Tibial artery (tissue), 4 donors: Measurements from ENCODE around the gene EYS.
"Not testable (repeated sequence)": the region's sequence is repeated elsewhere in the genome, so short reads cannot be mapped to it uniquely, and the experiment has no call there.

ENCODE experiments used
- DNase-seq, 2 donors: peaks; one replicate each; pipeline ENCODE4 v3.0.0-alpha.2; 2019
- H3K27ac ChIP-seq, 2 donors: fragments of 200-600 bp; sonication (generic) in 1 of 2; 1 replicate in 1 of 2; 2 replicates in 1 of 2; pipeline ENCODE4 v1.5.1; 2018 to 2019; ENCODE audit warnings: mild to moderate bottlenecking in 1 of 2
- H3K27me3 ChIP-seq, 2 donors: fragments of 200-600 bp; sonication (generic) in 1 of 2; one replicate each; pipeline versions ENCODE4 v1.5.1 to v1.6.0; 2016 to 2019
- H3K36me3 ChIP-seq, 3 donors: fragments of 200-600 bp; sonication (generic) in 2 of 3; one replicate each; pipeline ENCODE4 v1.5.1; 2016 to 2019; ENCODE audit warnings: mild to moderate bottlenecking in 2 of 3
- H3K4me1 ChIP-seq, 4 donors: fragments of 200-600 bp; sonication (generic) in 2 of 4; 1 replicate in 3 of 4; 2 replicates in 1 of 4; pipeline ENCODE4 v1.5.1; 2016 to 2019
- H3K4me3 ChIP-seq, 2 donors: fragments of 200-600 bp; sonication (generic) in 1 of 2; 1 replicate in 1 of 2; 2 replicates in 1 of 2; pipeline ENCODE4 v1.5.1; 2018 to 2019; ENCODE audit warnings: mild to moderate bottlenecking in 2 of 2
- H3K9me3 ChIP-seq, 3 donors: fragments of 200-600 bp; sonication (generic) in 1 of 3; one replicate each; pipeline ENCODE4 v1.5.1; 2016 to 2019
- CTCF ChIP-seq, 2 experiments: fragments of 200-600 bp in 1 of 2; fragments of 450-650 bp in 1 of 2; IDR thresholded peaks; one replicate each; pipeline ENCODE4 v1.5.1; 2017 to 2019; ENCODE audit warnings: antibody characterized with exemption in 2 of 2, mild to moderate bottlenecking in 1 of 2, moderate library complexity in 1 of 2
- intact Hi-C: fragments of 100-400 bp; cut with DNase I; formaldehyde crosslinking; loops from one replicate; pipeline ENCODE4 v1.15.0; 2023; ENCODE audit warnings: low total_unique reads

The EYS gene

GRCh38 chr6:65570340-65570739 is 136.7 kb downstream of the EYS start:
- Histone ChIP-seq H3K4me3 (no peak overlapping the region), H3K9me3 (no peaks in the 10 kb centered on the region)
- intact Hi-C loops: no loop called here

GRCh38 chr6:65569505-65569904 is 137.5 kb downstream of the EYS start:
- Histone ChIP-seq H3K27me3 (no peaks in the 10 kb centered on the region), H3K4me3 (no peak overlapping the region), H3K36me3 (no peaks in the 10 kb centered on the region), H3K4me1 (no peaks in the 10 kb centered on the region), H3K27ac (no peak overlapping the region), H3K9me3 (no peaks in the 10 kb centered on the region)
- TF ChIP-seq CTCF (IDR thresholded peaks at IDR 0.05): no peak
- DNase-seq: no peak
- intact Hi-C loops: no loop called here

More at GRCh38 chr6:65570340-65570739, 136.7 kb downstream of the EYS start:
- Histone ChIP-seq H3K36me3 (no peaks in the 10 kb centered on the region), H3K4me1 (no peaks in the 10 kb centered on the region), H3K27ac (no peak overlapping the region), H3K27me3 (no peaks in the 10 kb centered on the region)
- no peak for TF ChIP-seq CTCF (IDR thresholded peaks at IDR 0.05)
- DNase-seq: no peak

- H3K36me3 ChIP-seq, H3K9me3 ChIP-seq, intact Hi-C loops, H3K4me1 ChIP-seq, DNase-seq, H3K4me3 ChIP-seq, H3K27me3 ChIP-seq, H3K27ac ChIP-seq: not testable (repeated sequence)
These were observed 138.0 kb downstream of the EYS start for GRCh38 chr6:65569056-65569455.

- Histone ChIP-seq H3K9me3 (no peaks in the 10 kb centered on the region), H3K27me3 (no peaks in the 10 kb centered on the region), H3K36me3 (no peaks in the 10 kb centered on the region), H3K27ac (no peak overlapping the region), H3K4me1 (no peaks in the 10 kb centered on the region), H3K4me3 (no peak overlapping the region)
- TF ChIP-seq CTCF (IDR thresholded peaks at IDR 0.05): no peak
- intact Hi-C loops: no loop called here
- DNase-seq: no peak
These were observed 140.9 kb downstream of the EYS start for GRCh38 chr6:65566117-65566516.

GRCh38 chr6:65558071-65558470 is 149.0 kb downstream of the EYS start:
- DNase-seq: no peak
- Histone ChIP-seq H3K4me1 (no peaks in the 10 kb centered on the region), H3K27me3 (no peaks in the 10 kb centered on the region), H3K36me3 (no peaks in the 10 kb centered on the region), H3K9me3 (no peaks in the 10 kb centered on the region), H3K27ac (no peak overlapping the region), H3K4me3 (no peak overlapping the region)
- intact Hi-C loops: no loop called here
- no peak for TF ChIP-seq CTCF (IDR thresholded peaks at IDR 0.05)

GRCh38 chr6:65557224-65557623 is 149.8 kb downstream of the EYS start:
- TF ChIP-seq CTCF (IDR thresholded peaks at IDR 0.05): no peak
- no peaks in the 10 kb centered on the region for H3K27me3 ChIP-seq
- no peaks in the 10 kb centered on the region for H3K4me1 ChIP-seq
- H3K36me3 ChIP-seq: no peaks in the 10 kb centered on the region
- no peak overlapping the region for H3K27ac ChIP-seq
- DNase-seq: no peak
- H3K9me3 ChIP-seq: no peaks in the 10 kb centered on the region
- H3K4me3 ChIP-seq: no peak overlapping the region
- intact Hi-C loops: no loop called here
